RWPE1 (cell line): ENCODE data around the gene HOPX.

Experiments used
- CTCF ChIA-PET: fragments of 350-600 bp; sonication (Branson Sonifier 250); formaldehyde crosslinking; extraction: SDS; loops from one replicate; lab custom pipeline; 2021; lab: Yijun Ruan, JAX
- POLR2A ChIA-PET: fragments of 400-600 bp; formaldehyde crosslinking; extraction: SDS; loops from one replicate; lab custom pipeline; 2020; ENCODE audit warnings: antibody characterized with exemption; ENCODE audit not compliant: low non-redundant PET; lab: Yijun Ruan, JAX
- DNase-seq: peaks from one replicate; pipeline ENCODE4 v3.0.0; 2012; ENCODE audit warnings: low spot score
- H3K27ac ChIP-seq: fragments of 450-650 bp; 2 replicates; pipeline ENCODE4 v1.5.1; 2017
- CTCF ChIP-seq: fragments of 450-650 bp; conservative IDR thresholded peaks from 2 replicates; pipeline ENCODE4 v1.5.1; 2017; ENCODE audit warnings: low read depth, mild to moderate bottlenecking

The HOPX gene

GRCh38 chr4:56628592-56628991 is 52.5 kb downstream of the HOPX start:
- TF ChIP-seq CTCF, result no peak
- no peak overlapping the region for H3K27ac ChIP-seq
- DNase-seq, result no peak
- ChIA-PET POLR2A (no interaction called here), CTCF (no interaction called here)

GRCh38 chr4:56627985-56628384 is 53.1 kb downstream of the HOPX start:
- CTCF ChIA-PET, result no interaction called here
- POLR2A ChIA-PET, result no interaction called here

GRCh38 chr4:56627375-56627774 is 53.7 kb downstream of the HOPX start:
- no peak overlapping the region for H3K27ac ChIP-seq
- ChIA-PET CTCF (no interaction called here), POLR2A (no interaction called here)
- TF ChIP-seq CTCF, result no peak
- DNase-seq, result no peak

More at GRCh38 chr4:56627985-56628384, 53.1 kb downstream of the HOPX start:
- H3K27ac ChIP-seq, result no peak overlapping the region
- TF ChIP-seq CTCF, result no peak
- DNase-seq, result no peak

- DNase-seq, result no peak
- no peak overlapping the region for H3K27ac ChIP-seq
- POLR2A ChIA-PET, result no interaction called here
- CTCF ChIA-PET, result interaction anchor here (0.6 kb wide), 1 partner anchor 798 kb away, joined by 3 read pairs; no protein-coding TSS in a partner anchor
- no peak for TF ChIP-seq CTCF
These were observed 54.1 kb downstream of the HOPX start for GRCh38 chr4:56626963-56627362.

GRCh38 chr4:56626420-56626819 is 54.7 kb downstream of the HOPX start:
- CTCF ChIA-PET, result interaction anchor here (0.6 kb wide), 1 partner anchor 799 kb away, joined by 3 read pairs; no protein-coding TSS in a partner anchor

GRCh38 chr4:56622176-56622575 is 58.9 kb downstream of the HOPX start:
- H3K27ac ChIP-seq, result peak overlapping the region; percentile 94
- CTCF ChIA-PET, result interaction anchor here (1.2 kb wide), 1 partner anchor 19 kb away, joined by 6 read pairs; no protein-coding TSS in a partner anchor
- POLR2A ChIA-PET, result no interaction called here
- no peak for TF ChIP-seq CTCF
- DNase-seq, result peak; percentile 53

More at GRCh38 chr4:56626420-56626819, 54.7 kb downstream of the HOPX start:
- POLR2A ChIA-PET, result no interaction called here
- no peak for TF ChIP-seq CTCF
- no peak for DNase-seq
- no peak overlapping the region for H3K27ac ChIP-seq
